ENCODE measurements around the gene ZBED1.
"Not testable (repeated sequence)": the region's sequence is repeated elsewhere in the genome, so short reads cannot be mapped to it uniquely, and the experiment has no call there.

The ZBED1 gene

DNA sequence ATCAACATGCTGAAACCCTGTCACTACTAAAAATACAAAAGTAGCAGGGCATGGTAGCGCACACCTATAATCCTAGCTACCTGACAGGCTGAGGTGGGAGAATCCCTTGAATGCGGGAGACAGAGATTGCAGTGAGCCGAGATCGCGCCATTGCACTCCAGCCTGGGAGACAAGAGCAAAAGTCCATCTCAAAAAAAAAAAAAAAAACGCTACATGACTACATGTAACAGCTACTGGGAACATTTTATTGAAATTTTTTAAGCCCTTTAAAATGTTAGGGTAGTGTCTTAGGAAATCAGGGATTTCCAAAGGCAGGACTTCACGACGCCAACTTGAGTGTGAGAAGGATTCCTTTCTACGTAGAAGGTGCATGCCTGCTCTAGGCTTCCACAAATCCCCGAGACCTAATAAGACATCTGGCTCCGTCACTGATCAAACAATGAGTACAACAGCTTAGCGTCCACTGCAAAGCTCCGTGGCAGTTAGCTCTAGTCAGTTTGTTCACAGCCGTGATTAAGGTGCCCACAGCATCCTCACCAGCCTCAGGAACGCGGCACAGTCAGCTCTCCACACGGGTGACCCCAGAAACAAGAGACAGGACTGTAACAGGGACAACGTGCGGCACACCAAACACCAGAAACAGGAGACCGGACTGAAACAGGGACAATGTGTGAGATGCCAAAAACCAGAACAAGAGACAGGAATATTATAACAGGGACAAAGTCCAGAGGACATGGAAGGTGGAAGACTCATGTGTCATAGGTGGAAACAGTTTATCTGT lies 33.7 kb downstream of the ZBED1 start:
- no peak for DNase-seq (ENCODE audit: extremely low read depth, low read depth)
- TF ChIP-seq CTCF (IDR thresholded peaks at IDR 0.05; ENCODE audit: low read depth, low read length) = no peak

- DNase-seq (ENCODE audit: extremely low read depth, low read depth) = no peak
Observed at GRCh38 chrX:2464677-2465166, 36.1 kb downstream of the ZBED1 start.

DNA sequence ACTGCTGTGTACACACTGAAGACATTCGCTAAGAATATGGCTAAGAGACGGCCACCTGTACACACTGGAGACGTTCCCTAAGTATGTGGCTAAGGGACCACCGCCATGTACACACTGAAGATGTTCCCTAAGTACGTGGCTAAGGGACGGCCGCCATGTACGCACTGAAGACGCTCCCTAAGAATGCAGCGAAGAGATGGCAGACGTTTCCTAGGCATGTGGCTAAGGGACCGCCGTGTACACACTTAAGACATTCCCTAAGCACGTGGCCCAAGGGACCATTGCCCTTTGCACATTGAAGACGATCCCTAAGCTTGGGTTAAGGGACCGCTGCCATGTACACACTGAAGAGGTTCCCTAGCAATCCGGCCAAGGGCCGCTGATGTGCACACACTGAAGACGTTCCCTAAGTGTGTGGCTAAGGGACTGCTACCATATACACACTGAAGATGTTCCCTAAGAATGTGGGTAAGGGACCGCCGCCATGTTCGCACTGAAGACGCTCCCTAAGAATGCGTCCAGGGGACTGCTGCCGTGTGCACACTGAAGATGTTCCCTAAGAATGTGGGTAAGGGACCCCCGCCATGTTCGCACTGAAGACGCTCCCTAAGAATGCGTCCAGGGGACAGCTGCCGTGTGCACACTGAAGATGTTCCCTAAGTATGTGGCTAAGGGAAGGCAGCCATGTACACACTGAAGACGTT lies 36.7 kb downstream of the ZBED1 start:
- no peak for DNase-seq (ENCODE audit: extremely low read depth, low read depth)

More at GRCh38 chrX:2464677-2465166, 36.1 kb downstream of the ZBED1 start:
- TF ChIP-seq CTCF (IDR thresholded peaks at IDR 0.05; ENCODE audit: low read depth, low read length) = no peak

GRCh38 chrX:2463481-2463880 lies 37.3 kb downstream of the ZBED1 start:
- DNase-seq (ENCODE audit: extremely low read depth, low read depth) = not testable (repeated sequence)

More for the DNA sequence above, 36.7 kb downstream of the ZBED1 start:
- TF ChIP-seq CTCF (IDR thresholded peaks at IDR 0.05; ENCODE audit: low read depth, low read length) = no peak

DNA sequence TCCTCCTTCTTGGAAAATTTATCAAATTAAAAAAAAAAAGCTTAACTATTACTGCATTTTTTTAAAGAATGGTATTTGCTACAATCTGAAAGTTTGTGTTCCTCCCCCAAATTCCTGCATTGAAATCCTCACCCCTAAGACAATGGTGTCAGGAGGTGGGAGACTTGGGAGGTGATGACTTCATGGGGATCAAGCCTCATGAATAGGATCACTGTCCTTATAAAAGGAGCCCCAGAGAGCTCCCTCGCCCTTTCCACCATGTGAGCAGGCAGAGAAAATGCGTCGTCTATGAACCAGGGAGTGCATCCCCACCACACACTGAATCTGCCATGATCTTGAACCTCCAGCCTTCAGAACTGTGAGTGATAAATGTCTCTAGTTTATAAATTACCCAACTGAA lies 38.0 kb downstream of the ZBED1 start:
- no peak for TF ChIP-seq CTCF (IDR thresholded peaks at IDR 0.05; ENCODE audit: low read depth, low read length)
- DNase-seq (ENCODE audit: extremely low read depth, low read depth) = no peak

DNA sequence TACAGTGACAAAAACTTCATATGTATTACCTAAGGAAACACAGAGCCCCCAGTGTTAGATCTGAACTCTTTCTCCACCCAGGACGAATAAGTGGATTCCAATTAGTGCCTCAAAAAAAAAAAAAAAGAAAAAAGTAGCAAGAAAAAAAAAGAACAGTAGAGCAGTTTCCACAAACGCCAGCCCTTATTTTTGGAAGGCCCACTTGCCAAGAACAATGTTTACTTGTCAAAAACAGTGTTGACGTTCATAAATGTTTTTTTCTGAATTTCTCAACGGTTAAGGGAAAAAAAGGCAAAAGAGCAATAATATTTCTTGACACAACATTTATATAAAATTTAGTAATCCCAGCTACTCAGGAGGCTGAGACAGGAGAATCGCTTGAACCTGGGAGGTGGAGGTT lies 38.7 kb downstream of the ZBED1 start:
- no peak for TF ChIP-seq CTCF (IDR thresholded peaks at IDR 0.05; ENCODE audit: low read depth, low read length)
- DNase-seq (ENCODE audit: extremely low read depth, low read depth) = no peak

- no peak for TF ChIP-seq CTCF (IDR thresholded peaks at IDR 0.05; ENCODE audit: low read depth, low read length)
- DNase-seq (ENCODE audit: extremely low read depth, low read depth) = no peak
Observed at GRCh38 chrX:2461711-2462016, 39.1 kb downstream of the ZBED1 start.

DNA sequence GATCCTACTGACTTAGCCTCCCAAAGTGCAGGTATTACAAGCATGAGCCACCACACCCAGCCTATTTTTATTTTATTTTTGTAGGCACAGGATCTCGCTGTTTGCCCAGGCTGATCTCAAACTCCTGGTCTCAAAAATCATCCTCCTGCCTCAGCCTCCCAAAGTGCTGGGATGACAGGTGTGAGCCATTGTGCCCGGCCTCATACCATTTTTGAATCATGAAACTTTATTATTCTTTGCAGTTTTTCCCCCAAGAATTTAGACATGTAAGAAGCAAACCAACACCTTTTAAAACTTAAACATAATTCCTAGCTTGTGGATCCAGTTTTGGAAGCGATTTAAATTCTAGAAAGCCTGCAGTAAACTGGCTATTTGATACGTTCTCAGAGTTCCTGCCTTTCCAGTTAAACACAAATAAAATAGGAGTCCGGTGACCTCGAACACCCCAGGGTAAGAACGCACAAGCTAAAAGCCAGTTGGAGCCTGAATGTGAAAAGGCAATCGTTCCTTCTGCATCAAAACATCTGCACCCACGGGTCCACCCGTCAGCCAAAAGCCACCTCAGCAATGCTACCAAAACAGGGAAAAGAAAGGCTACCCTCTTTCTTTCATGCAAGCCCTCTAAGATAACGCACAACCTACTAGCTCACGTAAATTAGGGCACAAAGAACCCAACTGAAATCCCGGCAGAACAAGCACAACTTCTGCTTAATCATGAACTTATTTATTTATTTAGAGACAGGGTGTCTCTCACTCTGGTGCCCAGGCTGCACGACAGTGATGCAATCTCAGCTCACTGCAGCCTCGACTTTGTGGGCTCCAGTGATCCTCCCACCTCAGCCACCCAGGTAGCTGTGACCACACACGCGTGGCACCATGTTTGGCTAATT lies 39.7 kb downstream of the ZBED1 start:
- not testable (repeated sequence) for DNase-seq (ENCODE audit: extremely low read depth, low read depth)

DNA sequence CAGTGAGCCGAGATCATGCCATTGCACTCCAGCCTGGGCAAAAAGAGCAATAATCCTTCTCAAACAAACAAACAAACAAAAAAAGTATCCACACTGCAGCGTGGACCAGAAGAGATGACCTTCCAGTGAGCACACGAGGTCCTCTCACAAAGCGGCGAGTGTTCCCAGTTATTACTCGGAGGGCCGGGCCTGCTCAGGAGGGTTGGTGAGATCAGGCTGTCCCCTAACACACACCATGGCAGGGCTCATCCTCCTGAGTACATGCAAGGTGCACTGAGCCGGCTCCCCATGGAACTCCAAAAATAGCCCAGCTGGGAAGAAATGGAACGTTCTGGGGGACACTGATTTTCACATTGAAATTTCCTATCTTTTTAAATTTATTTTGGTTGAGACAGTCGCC lies 40.7 kb downstream of the ZBED1 start:
- DNase-seq (ENCODE audit: extremely low read depth, low read depth) = not testable (repeated sequence)

Data from AG09319 (cell line).